ENCODE data around the gene EML6.

- TF ChIP-seq BCL11A (IDR thresholded peaks at IDR 0.05; ENCODE audit: low read depth, low read length): no peak
- no peak for TF ChIP-seq POLR2A (IDR thresholded peaks at IDR 0.05; ENCODE audit: low read depth, low read length)
- no peak for TF ChIP-seq POLR2AphosphoS2 (IDR thresholded peaks at IDR 0.05; ENCODE audit: low read depth, low read length)
- TF ChIP-seq, protein P1, sequence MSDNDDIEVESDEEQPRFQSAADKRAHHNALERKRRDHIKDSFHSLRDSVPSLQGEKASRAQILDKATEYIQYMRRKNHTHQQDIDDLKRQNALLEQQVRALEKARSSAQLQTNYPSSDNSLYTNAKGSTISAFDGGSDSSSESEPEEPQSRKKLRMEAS (IDR thresholded peaks at IDR 0.05; ENCODE audit: low read depth, low read length): no peak
- no peak for TF ChIP-seq NR2F1 (conservative IDR thresholded peaks at IDR 0.05)
- no peak for TF ChIP-seq CHD4 (IDR thresholded peaks at IDR 0.05)
- TF ChIP-seq, protein P2, sequence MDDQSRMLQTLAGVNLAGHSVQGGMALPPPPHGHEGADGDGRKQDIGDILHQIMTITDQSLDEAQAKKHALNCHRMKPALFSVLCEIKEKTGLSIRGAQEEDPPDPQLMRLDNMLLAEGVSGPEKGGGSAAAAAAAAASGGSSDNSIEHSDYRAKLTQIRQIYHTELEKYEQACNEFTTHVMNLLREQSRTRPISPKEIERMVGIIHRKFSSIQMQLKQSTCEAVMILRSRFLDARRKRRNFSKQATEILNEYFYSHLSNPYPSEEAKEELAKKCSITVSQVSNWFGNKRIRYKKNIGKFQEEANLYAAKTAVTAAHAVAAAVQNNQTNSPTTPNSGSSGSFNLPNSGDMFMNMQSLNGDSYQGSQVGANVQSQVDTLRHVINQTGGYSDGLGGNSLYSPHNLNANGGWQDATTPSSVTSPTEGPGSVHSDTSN (IDR thresholded peaks at IDR 0.05; ENCODE audit: insufficient replicate concordance, low read depth, low read length): no peak
- TF ChIP-seq CTCF (IDR thresholded peaks at IDR 0.05 in 2 of 3, conservative IDR thresholded peaks at IDR 0.05 in 1 of 3; ENCODE audit: control insufficient read depth in 2 of 3, extremely low read depth in 1 of 3, insufficient read depth in 1 of 3, low read depth in 3 of 3, low read length in 3 of 3): no peak
- no peak for TF ChIP-seq RAD21 (IDR thresholded peaks at IDR 0.05; ENCODE audit: insufficient read depth, low read depth, low read length)
- no peak for TF ChIP-seq CEBPB (IDR thresholded peaks at IDR 0.05; ENCODE audit: borderline replicate concordance in 1 of 2, low read depth in 2 of 2, low read length in 2 of 2)
Measured at GRCh38 chr2:55012672-55013484, 289.4 kb downstream of the EML6 start.

All from GM12878 (cell line).